GM21737 (cell line): ENCODE results near the gene UGT1A8.
"Not testable (repeated sequence)": the region's sequence is repeated elsewhere in the genome, so short reads cannot be mapped to it uniquely, and the experiment has no call there.

ENCODE experiments used
- ATAC-seq: cut with Tn5 transposase; IDR thresholded peaks from one replicate; pipeline ENCODE4 v1.9.1; 2021; ENCODE audit warnings: mild to moderate bottlenecking, moderate library complexity; ENCODE audit not compliant: unreplicated experiment

Gene UGT1A8

DNA sequence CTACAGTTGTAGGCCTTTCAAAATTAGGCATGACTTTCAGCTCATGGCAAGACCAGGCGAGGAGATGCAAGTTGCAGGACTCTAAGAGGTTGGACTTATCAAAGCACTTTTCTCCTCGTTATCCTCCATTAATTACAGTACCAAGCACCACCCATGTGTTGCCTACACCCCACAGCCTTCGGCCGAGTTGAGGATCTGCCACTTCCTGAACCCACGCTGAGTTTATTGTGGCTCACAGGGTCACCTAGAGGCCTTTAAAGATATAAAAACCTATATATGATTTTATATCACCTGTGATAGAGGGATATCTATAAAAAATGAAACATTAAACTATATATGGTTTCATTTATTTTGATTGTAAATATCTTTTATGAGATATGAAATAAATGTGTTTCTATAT lies 21.4 kb downstream of the UGT1A8 start:
- ATAC-seq, result no peak

- no peak for ATAC-seq
These were observed 22.4 kb downstream of the UGT1A8 start for GRCh38 chr2:233639860-233640259.

GRCh38 chr2:233643128-233643527 lies 25.7 kb downstream of the UGT1A8 start:
- no peak for ATAC-seq

DNA sequence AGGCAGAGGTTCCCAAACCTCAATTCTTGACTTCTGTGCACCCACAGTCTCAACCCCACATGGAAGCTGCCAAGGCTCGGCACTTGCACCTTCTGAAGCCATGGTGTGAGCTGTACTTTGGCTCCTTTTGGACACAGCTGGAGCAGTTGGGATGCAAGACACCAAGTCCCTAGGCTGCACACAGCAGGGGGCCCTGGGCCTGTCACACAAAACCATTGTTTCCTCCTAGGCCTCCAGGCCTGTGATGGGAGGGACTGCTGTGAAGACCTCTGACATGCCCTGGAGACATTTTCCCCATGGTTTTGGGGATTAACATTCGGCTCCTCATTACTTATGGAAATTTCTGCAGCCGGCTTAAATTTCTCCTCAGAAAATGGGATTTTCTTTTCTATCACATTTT lies 28.6 kb downstream of the UGT1A8 start:
- ATAC-seq, result not testable (repeated sequence)

DNA sequence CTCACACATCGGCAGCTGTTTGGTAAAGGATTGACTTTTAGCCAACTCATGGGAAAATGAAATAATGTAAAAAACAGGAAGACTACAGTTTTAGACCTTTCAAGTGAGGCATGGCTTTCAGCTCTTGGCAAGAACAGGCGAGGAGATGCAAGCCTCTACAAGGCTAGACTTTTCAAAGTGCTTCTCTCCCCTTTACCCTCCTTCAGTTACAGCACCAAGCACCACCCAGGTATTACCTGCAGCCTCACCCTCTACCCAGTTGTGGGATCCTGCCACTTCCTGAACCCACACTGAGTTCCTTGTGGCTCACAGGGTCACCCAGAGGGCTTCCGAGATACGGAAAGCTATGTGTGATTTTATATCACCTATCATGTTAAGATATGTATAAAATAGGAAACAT lies 33.5 kb downstream of the UGT1A8 start:
- ATAC-seq, result no peak

DNA sequence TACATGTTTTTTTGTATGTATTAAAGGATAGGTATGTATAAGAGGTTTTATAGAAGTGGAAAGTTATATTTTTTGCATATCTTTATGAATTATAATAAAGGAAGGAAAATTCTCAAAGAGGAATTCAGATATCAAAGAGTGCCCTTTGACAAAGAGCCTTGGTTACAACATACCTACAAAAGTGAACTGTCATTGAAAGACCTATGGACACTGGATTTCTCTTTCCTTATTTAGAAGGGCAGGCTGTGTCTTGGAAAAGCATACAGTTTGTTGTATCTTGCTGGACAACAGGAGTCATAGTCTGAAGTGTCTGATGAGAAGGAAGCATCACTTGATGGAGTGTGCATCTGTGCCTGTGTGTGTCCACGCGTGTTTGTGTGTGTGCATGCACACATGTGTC lies 34.0 kb downstream of the UGT1A8 start:
- ATAC-seq, result no peak

- no peak for ATAC-seq
These were observed 37.1 kb downstream of the UGT1A8 start for GRCh38 chr2:233654501-233654900.

- no peak for ATAC-seq
These were observed 37.6 kb downstream of the UGT1A8 start for GRCh38 chr2:233655043-233655442.

DNA sequence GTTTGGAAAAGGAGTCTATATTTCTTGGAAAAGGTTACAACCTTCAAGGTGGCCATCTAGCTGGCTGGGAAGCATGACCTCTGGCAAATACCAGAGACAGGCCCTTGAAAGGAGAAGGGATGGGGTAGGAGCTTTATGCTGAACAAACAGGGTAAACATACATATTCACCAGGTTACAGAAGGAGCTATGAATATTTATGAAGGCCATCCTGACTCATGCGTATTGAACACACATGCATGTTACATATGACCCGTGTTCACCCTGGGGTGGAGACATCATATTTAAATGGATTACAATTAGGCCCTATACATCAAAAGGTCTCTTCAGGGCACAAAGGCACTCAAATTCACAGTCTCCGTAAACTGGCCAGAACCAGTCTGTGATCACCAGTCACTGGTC lies 38.5 kb downstream of the UGT1A8 start:
- not testable (repeated sequence) for ATAC-seq

DNA sequence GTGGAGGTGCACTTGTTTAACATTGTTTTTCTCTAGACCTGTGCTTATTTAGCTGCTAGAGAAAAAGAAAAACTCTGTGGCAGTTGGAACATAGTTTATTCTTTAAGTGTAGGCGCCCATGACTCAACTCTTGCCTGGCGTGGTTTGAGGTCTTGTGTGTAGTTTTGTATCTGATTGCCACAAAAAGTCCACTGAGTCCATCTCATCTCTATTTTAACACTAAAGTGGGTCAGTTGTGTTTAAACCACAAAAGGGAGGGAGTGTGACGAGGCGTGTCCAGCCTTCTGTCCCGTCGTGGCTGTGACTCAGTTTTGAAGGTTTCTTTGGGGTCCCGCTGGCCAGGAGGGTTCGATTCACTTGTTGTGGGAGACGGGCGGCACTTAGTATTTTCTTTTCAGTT lies 39.0 kb downstream of the UGT1A8 start:
- no peak for ATAC-seq

- ATAC-seq, result no peak
These were observed 41.2 kb downstream of the UGT1A8 start for GRCh38 chr2:233658610-233659009.

GRCh38 chr2:233663911-233664310 lies 46.5 kb downstream of the UGT1A8 start:
- no peak for ATAC-seq

DNA sequence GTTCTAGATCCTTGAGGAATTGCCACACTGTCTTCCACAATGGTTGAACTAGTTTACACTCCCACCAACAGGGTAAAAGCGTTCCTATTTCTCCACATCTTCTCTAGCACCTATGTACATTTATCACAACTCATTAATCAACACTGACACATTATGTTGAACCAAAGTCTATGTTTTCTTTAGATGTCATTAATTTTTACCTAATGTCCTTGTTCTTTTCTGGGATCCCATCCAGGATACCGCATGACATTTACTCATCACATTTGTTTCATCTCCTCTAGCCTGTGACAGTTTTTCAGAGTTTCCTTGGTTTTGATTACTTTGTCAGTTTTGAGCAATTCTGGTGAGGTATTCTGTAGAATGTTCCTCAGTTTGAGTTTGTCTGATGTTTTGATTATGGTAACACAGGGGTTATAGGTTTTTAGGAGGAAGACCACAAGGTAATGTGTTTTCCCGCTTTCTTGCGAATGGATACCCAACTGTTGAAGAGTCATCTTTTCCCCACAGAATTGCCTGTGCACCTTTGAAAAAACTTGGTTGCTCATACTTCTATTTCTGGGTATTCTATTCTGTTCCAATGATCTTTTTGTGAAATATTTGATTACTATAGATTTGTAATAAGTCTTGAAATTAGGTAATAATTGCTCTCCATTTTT lies 51.3 kb downstream of the UGT1A8 start:
- no peak for ATAC-seq

DNA sequence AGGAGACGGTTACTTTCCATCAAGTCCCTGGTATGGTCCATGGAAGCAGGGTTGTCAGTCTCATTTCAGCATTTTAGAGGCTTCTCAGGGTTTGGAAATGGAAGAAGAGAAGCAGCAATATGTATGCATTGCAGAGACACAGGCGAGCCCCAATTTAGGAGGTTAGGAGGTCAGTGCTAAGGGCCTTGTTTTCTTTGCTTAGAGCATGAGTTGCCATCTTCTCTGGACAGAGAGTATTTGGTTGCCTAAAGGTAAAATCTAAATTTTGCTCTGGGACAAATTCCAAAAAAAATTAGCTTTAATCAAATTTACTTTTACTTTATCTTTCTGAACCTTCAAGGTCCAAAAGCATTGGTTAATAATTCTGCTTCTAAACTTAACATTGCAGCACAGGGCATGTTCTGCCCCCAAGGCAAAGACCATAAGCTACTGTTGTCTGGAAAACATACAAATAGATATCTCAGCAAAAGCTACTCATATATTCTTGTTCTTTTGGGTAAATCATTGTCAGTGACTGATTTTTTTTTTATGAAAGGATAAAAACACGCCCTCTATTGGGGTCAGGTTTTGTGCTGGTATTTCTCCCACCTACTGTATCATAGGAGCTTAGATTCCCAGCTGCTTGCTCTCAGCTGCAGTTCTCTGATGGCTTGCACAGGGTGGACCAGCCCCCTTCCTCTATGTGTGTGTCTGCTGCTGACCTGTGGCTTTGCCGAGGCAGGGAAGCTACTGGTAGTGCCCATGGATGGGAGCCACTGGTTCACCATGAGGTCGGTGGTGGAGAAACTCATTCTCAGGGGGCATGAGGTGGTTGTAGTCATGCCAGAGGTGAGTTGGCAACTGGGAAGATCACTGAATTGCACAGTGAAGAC lies 54.1 kb downstream of the UGT1A8 start, which contains the start of gene UGT1A9:
Gene UGT1A9, plus strand, starts transcription at position 609 of the 872 bp plus-strand sequence. Its CDS starts 37 bp downstream, at position 646.
- no peak for ATAC-seq

- no peak for ATAC-seq
These were observed 55.5 kb downstream of the UGT1A8 start for GRCh38 chr2:233672886-233673285.

GRCh38 chr2:233673896-233674295 lies 56.5 kb downstream of the UGT1A8 start:
- ATAC-seq, result no peak

DNA sequence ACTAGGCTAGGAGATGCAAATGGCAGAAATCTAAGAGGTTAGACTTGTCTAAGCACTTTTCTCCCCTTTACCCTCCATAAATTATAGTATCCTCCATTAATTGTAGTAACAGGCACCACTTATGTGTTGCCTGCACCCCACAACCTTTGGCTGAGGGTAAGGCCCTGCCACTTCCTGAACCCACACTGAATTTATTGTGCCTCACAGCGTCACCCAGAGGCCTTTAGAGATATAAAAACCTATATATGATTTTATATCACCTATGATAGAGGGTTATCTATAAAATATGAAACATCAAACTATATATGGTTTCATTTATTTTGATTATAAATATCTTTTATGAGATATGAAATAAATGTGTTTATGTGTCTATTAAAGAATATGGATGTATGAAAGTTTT lies 56.9 kb downstream of the UGT1A8 start:
- no peak for ATAC-seq

- ATAC-seq, result no peak
These were observed 57.6 kb downstream of the UGT1A8 start for GRCh38 chr2:233674995-233675394.

DNA sequence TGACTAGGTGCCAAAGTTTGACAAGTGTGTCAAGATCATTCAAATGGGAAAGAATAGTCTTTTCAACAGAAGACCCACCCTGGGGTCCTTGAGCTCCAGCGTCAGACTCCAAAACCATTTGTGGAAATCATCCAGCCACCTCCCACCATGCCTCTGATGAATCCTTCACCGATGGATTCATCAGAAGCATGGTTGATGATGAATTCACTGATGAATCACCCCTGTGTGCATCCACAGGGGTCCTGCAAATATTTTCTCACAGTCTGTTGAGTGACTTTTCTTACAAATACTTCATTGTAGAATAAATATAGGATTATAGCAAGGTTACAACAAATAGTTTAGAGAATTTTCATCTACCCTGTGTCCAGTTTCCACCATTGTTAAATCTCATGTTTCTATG lies 58.6 kb downstream of the UGT1A8 start:
- no peak for ATAC-seq

DNA sequence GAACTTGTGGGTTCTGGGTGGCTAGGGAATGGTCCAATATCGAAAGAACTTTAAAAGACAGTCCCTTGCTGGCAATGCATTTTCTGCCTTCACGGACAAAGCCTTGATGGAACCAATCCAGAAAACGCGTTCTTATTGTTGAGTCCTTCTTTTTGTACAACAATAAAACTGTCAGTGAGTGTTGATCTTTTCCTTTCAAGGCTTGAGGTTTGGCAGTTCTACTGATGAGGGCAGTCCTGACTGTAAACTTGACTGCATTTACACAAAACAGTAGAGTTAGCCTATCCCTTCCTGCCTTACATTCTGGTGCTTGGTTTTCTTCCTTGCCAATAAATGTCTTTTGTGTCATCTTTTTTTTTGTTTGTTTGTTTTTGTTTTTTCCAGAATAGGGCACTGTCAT lies 61.8 kb downstream of the UGT1A8 start:
- ATAC-seq, result no peak

- ATAC-seq, result no peak
These were observed 63.1 kb downstream of the UGT1A8 start for GRCh38 chr2:233680361-233681045.
